Smooth muscle cell (in vitro differentiated cells): Measurements from ENCODE around the gene PNKD. TPM values are rescaled to one million over a fixed set of nuclear protein-coding genes. Genes with fewer than 3 reads are reported as not detected.

Experiments
- DNase-seq: peaks from one replicate; lab custom pipeline; 2025; ENCODE audit not compliant: unreplicated experiment; lab: John Stamatoyannopoulos, UW
- H2AFZ ChIP-seq: fragments of 200-600 bp; sonication (generic); 2 replicates; pipeline ENCODE4 v1.6.0; 2016; ENCODE audit warnings: antibody characterized with exemption, low read depth, mild to moderate bottlenecking
- H3F3A ChIP-seq: fragments of 200-600 bp; sonication (generic); 2 replicates; pipeline ENCODE4 v1.6.0; 2017; ENCODE audit warnings: antibody characterized with exemption, low read depth
- H3K27ac ChIP-seq: fragments of 200-600 bp; sonication (generic); 2 replicates; pipeline ENCODE4 v1.5.1; 2016; ENCODE audit warnings: low read depth, mild to moderate bottlenecking
- H3K27me3 ChIP-seq: fragments of 200-600 bp; sonication (generic); 2 replicates; pipeline ENCODE4 v1.6.1; 2016; ENCODE audit warnings: low read depth, mild to moderate bottlenecking
- H3K36me3 ChIP-seq: fragments of 200-600 bp; sonication (generic); 2 replicates; pipeline ENCODE4 v1.5.1; 2016; ENCODE audit warnings: low read depth
- H3K4me1 ChIP-seq: fragments of 200-600 bp; sonication (generic); 2 replicates; pipeline ENCODE4 v1.5.1; 2016; ENCODE audit warnings: low read depth
- H3K4me2 ChIP-seq: fragments of 200-600 bp; sonication (generic); 2 replicates; pipeline ENCODE4 v1.6.0; 2016; ENCODE audit warnings: mild to moderate bottlenecking
- H3K4me3 ChIP-seq: fragments of 200-600 bp; sonication (generic); 2 replicates; pipeline ENCODE4 v1.5.1; 2016; ENCODE audit warnings: mild to moderate bottlenecking
- H3K79me2 ChIP-seq: fragments of 200-600 bp; sonication (generic); 2 replicates; pipeline ENCODE4 v1.6.0; 2016; ENCODE audit warnings: low read depth, mild to moderate bottlenecking
- H3K9ac ChIP-seq: fragments of 200-600 bp; sonication (generic); 2 replicates; pipeline ENCODE4 v1.6.0; 2016; ENCODE audit warnings: low read depth
- H3K9me3 ChIP-seq: fragments of 200-600 bp; sonication (generic); replicated peaks from 2 replicates; pipeline ENCODE4 v1.5.1; 2016; ENCODE audit warnings: low read depth
- H4K20me1 ChIP-seq: fragments of 200-600 bp; sonication (generic); 2 replicates; pipeline ENCODE4 v1.6.0; 2016; ENCODE audit warnings: low read depth
- WGBS: methylation state at CpG from one replicate; pipeline ENCODE4 v1.1.7; 2016; ENCODE audit warnings: low lambda C conversion rate; 5-methylcytosine and 5-hydroxymethylcytosine counted together
- polyA plus RNA-seq: library from polyadenylated mRNA; unstranded; fragments of >200 nt; fragmentation: Nextera tagmentation; extraction: Ambion mirVana; gene quantifications from 2 replicates; pipeline ENCODE4 v1.2.1, GENCODE V29; 2016
- total RNA-seq: library from RNA; depleted of rRNA; stranded (reverse); fragments of >200 nt; gene quantifications from 2 replicates; pipeline ENCODE4 v1.2.3, GENCODE V29; 2014
- TF ChIP-seq, protein P1 (sequence below): fragments of 200-600 bp; sonication (generic); IDR thresholded peaks from 2 replicates; pipeline ENCODE4 v1.5.1; 2017; ENCODE audit warnings: borderline replicate concordance, mild to moderate bottlenecking, antibody characterized with exemption; ENCODE audit not compliant: insufficient read depth, poor library complexity, severe bottlenecking

PNKD gene
- total and polyA plus RNA-seq, 2 experiments from 2014 or later: 42.0 to 126 TPM

DNA sequence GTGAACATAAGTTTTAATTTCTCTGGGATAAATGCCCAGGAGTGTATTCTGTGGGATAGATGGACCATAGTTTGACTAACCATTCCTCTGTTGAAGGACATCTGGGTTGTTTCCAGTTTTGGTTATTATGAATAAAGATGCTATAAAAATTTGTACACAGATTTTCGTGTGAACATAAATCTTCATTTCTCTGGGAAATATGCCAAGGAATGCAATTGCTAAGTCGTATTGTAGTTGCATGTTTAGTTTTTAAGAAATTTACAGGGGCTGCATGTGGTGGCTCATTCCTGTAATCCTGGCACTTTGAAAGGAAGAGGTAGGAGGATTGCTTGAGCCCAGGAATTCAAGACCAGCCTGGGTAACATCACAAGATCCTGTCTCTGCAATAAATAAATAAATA is 104.9 kb downstream of the PNKD start:
- Histone ChIP-seq H3K9me3 (no peaks in the 10 kb centered on the region), H3K4me1 (no peaks in the 10 kb centered on the region), H2AFZ (no peak overlapping the region), H3K4me3 (no peak overlapping the region), H3K79me2 (no peaks in the 10 kb centered on the region), H3K27me3 (no peaks in the 10 kb centered on the region), H3F3A (peaks cover 7% of the 10 kb centered on the region), H4K20me1 (no peaks in the 10 kb centered on the region), H3K4me2 (no peak overlapping the region), H3K36me3 (no peaks in the 10 kb centered on the region), H3K27ac (peak overlapping the region; percentile 49), H3K9ac (no peak overlapping the region)
- WGBS: 17% methylated on average over 2 of the region's 2 CpGs
- DNase-seq: no peak
- TF ChIP-seq, protein P1, sequence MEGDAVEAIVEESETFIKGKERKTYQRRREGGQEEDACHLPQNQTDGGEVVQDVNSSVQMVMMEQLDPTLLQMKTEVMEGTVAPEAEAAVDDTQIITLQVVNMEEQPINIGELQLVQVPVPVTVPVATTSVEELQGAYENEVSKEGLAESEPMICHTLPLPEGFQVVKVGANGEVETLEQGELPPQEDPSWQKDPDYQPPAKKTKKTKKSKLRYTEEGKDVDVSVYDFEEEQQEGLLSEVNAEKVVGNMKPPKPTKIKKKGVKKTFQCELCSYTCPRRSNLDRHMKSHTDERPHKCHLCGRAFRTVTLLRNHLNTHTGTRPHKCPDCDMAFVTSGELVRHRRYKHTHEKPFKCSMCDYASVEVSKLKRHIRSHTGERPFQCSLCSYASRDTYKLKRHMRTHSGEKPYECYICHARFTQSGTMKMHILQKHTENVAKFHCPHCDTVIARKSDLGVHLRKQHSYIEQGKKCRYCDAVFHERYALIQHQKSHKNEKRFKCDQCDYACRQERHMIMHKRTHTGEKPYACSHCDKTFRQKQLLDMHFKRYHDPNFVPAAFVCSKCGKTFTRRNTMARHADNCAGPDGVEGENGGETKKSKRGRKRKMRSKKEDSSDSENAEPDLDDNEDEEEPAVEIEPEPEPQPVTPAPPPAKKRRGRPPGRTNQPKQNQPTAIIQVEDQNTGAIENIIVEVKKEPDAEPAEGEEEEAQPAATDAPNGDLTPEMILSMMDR: no peak

DNA sequence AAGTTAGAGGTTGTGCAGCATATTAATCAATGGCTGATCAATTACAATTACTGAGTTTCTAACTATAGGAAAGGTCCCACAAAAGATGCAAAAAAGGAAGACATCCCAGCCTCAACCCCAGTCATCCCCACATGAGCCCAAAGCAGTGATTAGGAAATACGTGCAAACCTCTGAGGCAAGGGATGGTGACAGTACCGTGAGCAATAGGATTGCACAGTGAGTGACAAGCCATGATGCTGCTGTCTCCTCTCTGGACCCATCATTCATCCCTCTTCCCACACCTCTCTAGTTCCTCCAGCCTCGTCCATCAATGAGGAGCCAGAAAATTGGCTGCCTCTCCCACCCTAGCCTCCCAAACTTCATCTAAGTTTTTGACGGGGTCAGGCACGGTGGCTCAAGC is 107.7 kb downstream of the PNKD start:
- Histone ChIP-seq H3K9ac (no peak overlapping the region), H3K36me3 (no peaks in the 10 kb centered on the region), H3K27ac (no peak overlapping the region), H4K20me1 (no peaks in the 10 kb centered on the region), H3K4me2 (no peak overlapping the region), H3K27me3 (no peaks in the 10 kb centered on the region), H3K79me2 (no peaks in the 10 kb centered on the region), H3F3A (no peaks in the 10 kb centered on the region), H3K9me3 (no peaks in the 10 kb centered on the region), H3K4me3 (no peak overlapping the region), H3K4me1 (no peaks in the 10 kb centered on the region), H2AFZ (no peak overlapping the region)
- 79% methylated on average over 5 of the region's 5 CpGs for WGBS
- no peak for DNase-seq
- TF ChIP-seq, protein P1: no peak

DNA sequence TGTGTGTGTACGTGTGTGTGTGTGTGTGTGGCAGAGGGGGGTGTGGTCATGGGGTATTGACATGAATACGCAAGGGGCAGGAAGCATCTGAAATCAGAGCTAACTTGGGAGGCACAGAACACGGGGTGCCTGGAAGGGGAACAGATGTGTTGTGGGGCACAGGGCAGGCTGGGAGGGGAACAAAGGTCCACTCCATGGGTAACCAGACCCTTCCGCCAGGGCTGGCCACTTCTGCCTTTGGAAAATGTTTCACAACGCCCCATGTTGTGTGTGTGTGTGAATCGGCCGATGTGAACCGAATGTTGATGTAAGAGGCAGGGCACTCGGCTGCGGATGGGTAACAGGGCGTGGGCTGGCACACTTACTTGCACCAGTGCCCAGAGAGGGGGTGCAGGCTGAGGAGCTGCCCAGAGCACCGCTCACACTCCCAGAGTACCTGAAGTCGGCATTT is 111.6 kb downstream of the PNKD start, which contains the start of gene SLC11A1:
Gene SLC11A1 (plus strand): TSS at position 358 of the 451 bp plus-strand sequence. CDS start 96 bp downstream, outside the sequence.
- no peak for DNase-seq
- no peak within 1 kb of the TSS for H3K4me2 ChIP-seq
- TF ChIP-seq, protein P1: no peak
- no peaks in the 10 kb centered on the region for H4K20me1 ChIP-seq
- no peaks in the 10 kb centered on the region for H3K79me2 ChIP-seq
- WGBS: 90% methylated on average over 13 of the region's 13 CpGs
- H3K4me1 ChIP-seq: no peaks in the 10 kb centered on the region
- H3K27ac ChIP-seq: no peak within 1 kb of the TSS
- no peaks in the 10 kb centered on the region for H3K27me3 ChIP-seq
- H2AFZ ChIP-seq: no peak within 1 kb of the TSS
- no peak within 1 kb of the TSS for H3K4me3 ChIP-seq
- H3K9me3 ChIP-seq: no peaks in the 10 kb centered on the region
- no peak within 1 kb of the TSS for H3K9ac ChIP-seq
- no peaks in the 10 kb centered on the region for H3K36me3 ChIP-seq
- H3F3A ChIP-seq: no peaks in the 10 kb centered on the region

DNA sequence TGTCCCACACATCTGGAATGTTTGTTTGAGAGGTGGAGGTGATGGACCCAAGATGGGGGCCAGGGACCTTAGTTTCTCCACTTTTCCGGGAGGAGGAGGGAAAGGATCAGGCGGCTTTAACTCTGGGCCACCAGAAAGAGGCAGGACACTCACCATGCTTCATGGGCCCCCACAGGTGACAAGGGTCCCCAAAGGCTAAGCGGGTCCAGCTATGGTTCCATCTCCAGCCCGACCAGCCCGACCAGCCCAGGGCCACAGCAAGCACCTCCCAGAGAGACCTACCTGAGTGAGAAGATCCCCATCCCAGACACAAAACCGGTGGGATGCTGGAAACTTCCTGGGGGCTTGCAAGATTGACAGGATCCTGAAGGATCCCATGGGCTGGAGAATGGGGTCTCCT is 112.5 kb downstream of the PNKD start:
- H2AFZ ChIP-seq: no peak overlapping the region
- no peak overlapping the region for H3K27ac ChIP-seq
- H3K36me3 ChIP-seq: no peaks in the 10 kb centered on the region
- H3K4me1 ChIP-seq: no peaks in the 10 kb centered on the region
- H3K27me3 ChIP-seq: no peaks in the 10 kb centered on the region
- H3K4me3 ChIP-seq: no peak overlapping the region
- H3K9me3 ChIP-seq: no peaks in the 10 kb centered on the region
- H3F3A ChIP-seq: no peaks in the 10 kb centered on the region
- TF ChIP-seq, protein P1: no peak
- DNase-seq: no peak
- H4K20me1 ChIP-seq: no peaks in the 10 kb centered on the region
- H3K9ac ChIP-seq: no peak overlapping the region
- H3K79me2 ChIP-seq: no peaks in the 10 kb centered on the region
- 92% methylated on average over 6 of the region's 6 CpGs for WGBS
- no peak overlapping the region for H3K4me2 ChIP-seq
